Activated CD4-positive, alpha-beta T cell treated with anti-CD3 and anti-CD28 coated beads, Interleukin-2, Interleukin-6, amounts not matched to agents 100 ng/mL and 50 ng/mL, durations not matched to agents 16 hours and 8 hours (primary cell): ENCODE data around the gene IQCH.
A peak's percentile ranks its signal among the peaks of the same experiment; 100 is the strongest.

Experiments used
- DNase-seq: peaks from one replicate; pipeline ENCODE4 v3.0.0-alpha.2; 2020

Gene IQCH

GRCh38 chr15:67303490-67304363, 49.1 kb downstream of the IQCH start:
- DNase-seq, result peak; percentile 52

DNA sequence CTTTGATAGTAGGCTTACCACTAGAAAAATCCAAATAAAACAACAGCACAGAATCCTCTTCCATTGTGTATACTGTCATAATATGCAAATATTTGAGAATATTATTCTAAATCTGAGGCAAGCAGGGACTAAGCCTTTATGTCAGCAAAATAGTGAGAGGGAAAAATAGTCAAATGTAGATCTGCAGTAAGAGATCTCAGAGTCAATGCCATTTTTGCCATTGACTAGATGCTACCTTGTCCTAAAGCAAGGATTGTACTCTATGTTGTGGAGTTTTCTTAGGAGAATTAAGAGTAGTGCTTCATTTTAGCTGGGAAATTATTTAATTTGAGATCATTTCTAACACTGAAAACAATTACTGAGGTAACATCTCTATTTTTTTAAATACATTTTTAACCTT, 50.2 kb downstream of the IQCH start:
- DNase-seq, result no peak

GRCh38 chr15:67305506-67305905, 50.9 kb downstream of the IQCH start:
- no peak for DNase-seq

- peak; percentile 66 for DNase-seq
Measured at GRCh38 chr15:67307156-67307555, 52.6 kb downstream of the IQCH start.

GRCh38 chr15:67307889-67308597, 53.5 kb downstream of the IQCH start:
- DNase-seq, result no peak

GRCh38 chr15:67311731-67312130, 57.1 kb downstream of the IQCH start:
- DNase-seq, result no peak

- DNase-seq, result no peak
Measured at GRCh38 chr15:67319961-67320360, 65.4 kb downstream of the IQCH start.

GRCh38 chr15:67321352-67321751, 66.8 kb downstream of the IQCH start:
- DNase-seq, result no peak

- DNase-seq, result no peak
Measured at GRCh38 chr15:67322481-67322880, 67.9 kb downstream of the IQCH start.

- DNase-seq, result no peak
Measured at GRCh38 chr15:67327312-67327711, 72.7 kb downstream of the IQCH start.

DNA sequence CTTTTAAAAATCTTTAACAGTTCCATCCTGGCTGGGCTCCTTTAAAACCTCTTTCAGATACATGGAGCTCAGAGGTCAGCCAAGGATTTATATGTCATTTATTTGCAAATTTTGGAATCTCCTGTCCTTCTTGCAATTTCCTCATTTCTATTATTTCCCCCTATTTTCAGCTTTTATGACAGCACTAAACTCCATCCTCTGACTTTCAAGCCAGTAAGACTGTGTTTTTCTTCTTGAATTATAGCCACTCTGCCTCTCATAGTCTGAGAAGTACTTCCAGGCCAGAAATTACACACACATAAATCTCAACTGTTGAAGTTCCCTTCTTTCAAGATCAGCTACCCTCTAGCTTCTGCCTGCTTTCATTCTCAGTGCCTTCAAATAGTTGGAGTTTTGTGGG, 73.2 kb downstream of the IQCH start:
- no peak for DNase-seq

DNA sequence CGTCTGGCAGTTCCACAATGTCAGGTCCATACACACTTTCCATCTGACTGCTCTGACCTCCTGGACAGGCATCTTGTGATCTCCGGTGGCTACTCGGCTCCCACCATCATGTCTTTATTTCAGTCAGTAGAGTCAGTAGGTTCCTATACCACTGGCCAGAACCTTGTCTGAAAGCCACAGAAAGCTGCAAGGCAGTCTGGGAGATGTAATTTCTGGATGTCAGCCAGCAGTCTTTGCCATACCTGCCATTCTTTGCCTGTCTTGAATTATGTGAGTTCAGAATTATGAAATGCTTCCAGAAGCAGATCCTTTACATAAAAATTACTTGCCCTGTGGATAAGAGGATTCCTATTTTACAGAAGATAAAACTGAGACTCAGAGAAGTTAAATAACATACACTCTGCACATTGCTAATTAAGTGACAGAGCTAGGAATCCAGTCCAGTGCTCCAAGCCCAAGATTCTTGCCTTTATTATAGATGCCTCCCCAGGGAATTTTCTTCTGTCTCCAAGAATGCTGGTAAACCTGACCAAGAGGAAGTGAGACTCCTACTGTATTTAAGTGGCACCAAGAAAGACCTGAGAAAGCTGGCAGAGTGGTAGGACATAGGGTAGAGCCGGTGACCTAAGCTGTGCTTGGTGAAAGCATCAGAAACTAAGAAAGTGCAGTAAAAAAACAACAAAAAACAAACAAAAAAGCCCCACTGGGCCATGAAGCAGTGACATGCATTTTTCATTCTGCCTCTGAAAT, 75.6 kb downstream of the IQCH start:
- DNase-seq, result no peak

DNA sequence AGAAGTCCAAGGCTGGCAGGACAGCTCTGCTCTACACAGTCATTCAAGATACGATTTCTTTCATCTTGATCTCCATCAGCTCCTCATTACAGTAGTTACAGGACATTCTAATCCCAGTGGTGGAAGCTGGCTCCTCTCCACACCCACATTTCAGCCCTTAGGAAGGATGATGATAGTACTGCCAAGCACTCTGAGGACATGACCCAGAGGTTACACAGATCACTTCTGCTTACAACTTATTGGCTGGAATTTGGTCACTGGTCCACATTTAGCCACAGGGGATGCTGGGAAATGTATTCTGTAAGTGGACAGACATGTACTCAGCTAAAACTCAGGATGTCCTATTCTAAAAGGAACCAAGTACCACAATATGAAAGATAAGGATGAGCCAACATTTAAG, 77.1 kb downstream of the IQCH start:
- DNase-seq, result no peak

DNA sequence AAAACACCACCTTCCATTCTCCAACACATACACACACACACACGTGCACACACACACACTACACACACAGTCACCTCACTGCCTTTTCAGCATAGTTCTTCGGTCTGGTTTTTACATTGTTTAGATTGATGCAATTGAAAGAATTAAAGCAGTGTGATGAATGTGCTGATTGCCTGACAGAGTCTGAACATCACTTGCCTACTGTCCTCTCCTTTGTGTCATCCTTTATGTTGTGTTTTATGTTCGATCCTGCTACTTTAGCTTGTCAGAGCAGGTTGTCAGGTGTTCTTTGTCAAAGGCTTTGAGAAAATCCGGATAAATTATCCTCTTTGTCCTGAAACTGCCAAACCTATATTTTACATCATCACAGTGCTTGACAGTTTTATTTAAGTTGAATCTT, 80.4 kb downstream of the IQCH start:
- no peak for DNase-seq

DNA sequence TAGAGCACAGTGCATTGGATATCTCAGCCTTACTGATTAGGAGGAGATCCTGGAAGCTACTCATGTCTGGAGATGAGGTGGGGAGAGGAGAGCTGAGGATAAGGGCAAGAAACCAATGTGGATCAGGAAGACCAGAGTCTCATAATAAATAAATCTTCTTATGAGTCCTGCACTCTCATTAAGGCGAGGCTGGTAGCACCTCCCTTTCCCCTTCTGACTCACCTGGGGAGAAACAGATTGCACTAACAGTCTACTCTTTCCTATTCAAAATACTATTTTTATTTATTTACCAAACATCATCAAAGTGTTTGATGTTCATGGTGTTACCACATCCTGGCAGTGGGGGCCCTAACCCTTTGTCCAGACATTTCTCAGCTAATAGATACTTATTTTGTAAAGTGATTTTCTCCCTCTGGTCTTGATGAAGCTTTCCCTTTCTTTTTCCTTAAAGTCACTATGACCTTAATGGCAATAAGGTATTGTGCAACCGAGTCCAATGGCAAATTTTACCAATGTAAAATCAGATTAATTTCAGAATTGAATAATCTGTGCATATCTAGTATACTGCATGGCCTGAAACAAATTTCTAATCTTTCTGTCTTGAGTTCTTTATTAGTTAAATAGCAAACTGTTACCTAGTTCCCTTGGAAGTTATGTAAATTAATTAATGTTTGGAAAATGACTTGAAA, 81.1 kb downstream of the IQCH start:
- peak; percentile 5 for DNase-seq

- DNase-seq, result no peak
Measured at GRCh38 chr15:67340630-67341029, 86.0 kb downstream of the IQCH start.

DNA sequence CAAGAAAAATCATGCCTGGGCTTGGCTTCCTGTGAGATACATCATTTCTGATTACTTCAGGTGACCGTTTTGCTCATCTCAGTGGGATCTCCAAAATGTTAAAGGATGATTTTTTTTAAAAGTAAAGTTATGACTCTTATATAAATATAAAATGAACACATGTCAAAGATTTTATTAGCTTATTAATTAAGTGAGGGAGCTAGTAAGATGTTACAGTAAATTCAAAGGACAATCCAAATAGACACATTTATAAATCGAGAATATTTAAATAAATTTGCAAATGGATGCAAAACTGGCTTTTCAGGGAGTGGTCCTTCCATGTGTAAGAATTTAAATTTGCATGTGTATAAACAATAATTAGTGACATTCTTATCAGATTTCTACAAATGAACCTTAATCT, 87.0 kb downstream of the IQCH start:
- DNase-seq, result no peak

DNA sequence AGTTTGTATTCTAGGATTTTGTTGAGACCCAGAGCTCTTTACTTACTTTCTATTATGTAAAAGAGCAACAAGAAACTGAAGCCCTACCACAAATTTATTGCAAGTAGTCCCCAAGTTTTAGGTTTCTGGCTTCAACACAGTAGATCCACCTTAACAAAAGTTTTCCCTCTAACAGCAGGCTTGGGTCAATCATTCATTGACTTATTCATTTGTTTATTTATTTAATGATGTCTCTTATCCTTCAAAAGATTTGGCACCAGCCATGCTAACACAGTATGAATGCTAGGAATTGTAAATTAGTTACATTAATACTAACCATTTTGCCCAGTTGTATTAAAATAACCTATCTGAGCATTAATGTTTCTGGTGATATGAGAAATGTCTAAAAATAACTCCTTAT, 88.6 kb downstream of the IQCH start:
- no peak for DNase-seq

- DNase-seq, result no peak
Measured at GRCh38 chr15:67349634-67350033, 95.0 kb downstream of the IQCH start.

GRCh38 chr15:67350042-67350441, 95.5 kb downstream of the IQCH start:
- no peak for DNase-seq

GRCh38 chr15:67358391-67358790, 103.8 kb downstream of the IQCH start:
- no peak for DNase-seq

DNA sequence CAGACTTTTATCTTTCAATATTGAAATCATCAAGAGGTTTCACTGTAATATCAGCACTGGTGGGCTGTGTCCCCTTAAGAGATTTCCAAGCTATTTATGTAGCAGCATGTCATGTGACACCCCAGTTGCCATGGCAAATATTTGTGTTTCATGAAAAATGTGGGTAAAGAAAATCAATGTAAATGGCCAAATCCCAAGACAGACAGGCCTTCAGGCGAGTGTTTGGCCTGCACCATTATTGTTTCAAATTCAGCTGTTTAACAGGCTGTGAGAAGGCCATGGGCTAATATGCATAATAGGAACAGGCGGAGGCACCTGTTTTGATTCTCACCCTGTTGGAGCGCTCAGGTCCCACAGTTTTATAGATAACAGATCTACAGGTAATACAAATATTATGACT, 104.2 kb downstream of the IQCH start:
- no peak for DNase-seq

- DNase-seq, result no peak
Measured at GRCh38 chr15:67359431-67360079, 105.0 kb downstream of the IQCH start.
